ELR (cell line): ENCODE results near the gene CAT.

Experiments
- DNase-seq: peaks from one replicate; pipeline ENCODE4 v3.0.0-alpha.2; 2015; ENCODE audit warnings: low read depth

The CAT gene

GRCh38 chr11:34459507-34460162, 20.9 kb downstream of the CAT start:
- no peak for DNase-seq

DNA sequence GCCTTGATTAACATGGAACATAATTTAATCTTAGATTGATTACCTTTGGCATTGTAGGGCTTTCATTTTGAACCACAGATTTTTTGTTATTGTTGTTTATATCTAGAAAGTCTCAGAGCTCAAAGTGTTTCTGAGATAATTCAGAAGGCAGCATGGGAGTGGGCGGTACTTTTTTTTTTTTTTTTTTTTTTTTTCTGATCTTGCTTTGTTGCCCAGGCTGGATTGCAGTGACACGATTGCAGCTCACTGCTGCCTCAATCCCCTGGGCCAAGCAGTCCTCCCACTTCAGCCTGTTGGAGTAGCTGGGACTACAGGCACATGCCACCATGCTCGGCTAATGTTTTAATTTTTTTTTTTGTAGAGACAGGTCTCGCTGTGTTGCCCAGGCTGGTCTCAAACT, 21.5 kb downstream of the CAT start:
- DNase-seq = no peak

DNA sequence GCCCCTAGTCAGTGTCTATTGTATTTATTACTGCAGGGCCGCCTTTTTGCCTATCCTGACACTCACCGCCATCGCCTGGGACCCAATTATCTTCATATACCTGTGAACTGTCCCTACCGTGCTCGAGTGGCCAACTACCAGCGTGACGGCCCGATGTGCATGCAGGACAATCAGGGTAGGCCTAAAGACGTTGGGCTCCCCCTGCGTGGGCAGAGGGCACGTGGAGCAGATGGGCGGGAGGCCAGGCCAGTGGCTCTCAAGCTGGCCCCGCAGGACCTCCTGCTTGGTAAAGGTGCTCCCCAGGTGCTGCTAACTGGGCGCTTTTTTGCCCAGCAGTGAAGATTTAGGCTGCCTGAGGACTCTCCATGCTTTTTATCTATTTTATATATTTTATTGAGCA, 22.5 kb downstream of the CAT start:
- no peak for DNase-seq

- DNase-seq = no peak
These were observed 25.9 kb downstream of the CAT start for GRCh38 chr11:34464591-34465051.

DNA sequence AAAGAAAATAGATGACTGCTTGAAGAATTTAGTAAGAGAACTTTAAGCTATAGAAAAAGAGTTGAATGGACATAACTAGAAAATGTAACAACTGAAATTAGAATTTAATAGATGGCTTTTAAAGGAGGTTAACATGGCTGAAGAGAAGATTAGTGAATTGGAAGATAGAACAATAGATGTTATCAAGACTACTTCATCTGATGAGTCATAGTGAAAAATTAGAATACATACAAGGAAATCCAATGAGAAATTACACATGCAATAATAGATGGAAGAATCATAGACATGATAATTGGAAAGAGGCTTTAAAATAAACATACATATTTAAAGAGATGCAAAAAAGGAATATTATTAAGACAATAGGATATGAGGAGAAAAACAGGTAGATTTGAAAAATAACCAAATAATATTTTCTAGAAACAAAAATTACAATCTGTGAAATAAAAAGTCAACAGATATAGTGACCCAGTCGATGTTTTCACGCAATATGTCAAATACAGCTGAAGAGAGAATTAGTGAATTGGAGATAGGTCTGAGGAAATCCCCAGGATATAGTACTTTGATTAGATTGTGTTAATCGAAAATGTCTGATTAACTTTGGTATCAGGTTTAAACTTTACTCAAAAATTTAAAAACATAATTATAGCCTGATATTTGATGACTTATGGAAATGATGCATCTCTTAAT, 28.2 kb downstream of the CAT start:
- DNase-seq = peak; percentile 6

GRCh38 chr11:34468209-34468841, 29.6 kb downstream of the CAT start:
- DNase-seq = peak; percentile 65

DNA sequence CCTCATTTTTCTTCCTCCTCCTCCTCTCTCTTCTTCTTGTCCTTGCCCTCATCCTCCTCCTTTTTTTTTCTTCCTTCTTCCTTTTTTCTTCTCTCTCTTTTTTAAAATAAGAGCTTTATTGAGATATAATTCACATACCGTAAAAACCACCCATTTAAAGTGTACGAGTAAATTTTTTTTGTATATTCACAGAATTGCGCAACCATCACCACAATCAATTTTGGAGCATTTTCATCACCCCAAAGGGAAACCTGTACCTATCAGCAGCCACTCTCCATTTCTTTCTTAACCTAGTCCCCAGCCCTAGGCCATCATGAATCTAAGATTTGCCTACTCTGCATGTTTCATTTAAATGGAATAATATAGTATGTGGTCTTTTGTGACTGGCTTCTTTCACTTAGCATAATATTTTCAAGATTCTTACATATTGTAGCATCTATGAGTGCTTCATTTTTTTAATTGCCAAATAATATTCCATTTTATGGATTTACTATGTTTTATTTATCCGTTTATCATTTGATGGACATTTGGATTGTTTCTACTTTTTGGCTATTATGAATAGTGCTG, 35.0 kb downstream of the CAT start:
- DNase-seq = no peak

DNA sequence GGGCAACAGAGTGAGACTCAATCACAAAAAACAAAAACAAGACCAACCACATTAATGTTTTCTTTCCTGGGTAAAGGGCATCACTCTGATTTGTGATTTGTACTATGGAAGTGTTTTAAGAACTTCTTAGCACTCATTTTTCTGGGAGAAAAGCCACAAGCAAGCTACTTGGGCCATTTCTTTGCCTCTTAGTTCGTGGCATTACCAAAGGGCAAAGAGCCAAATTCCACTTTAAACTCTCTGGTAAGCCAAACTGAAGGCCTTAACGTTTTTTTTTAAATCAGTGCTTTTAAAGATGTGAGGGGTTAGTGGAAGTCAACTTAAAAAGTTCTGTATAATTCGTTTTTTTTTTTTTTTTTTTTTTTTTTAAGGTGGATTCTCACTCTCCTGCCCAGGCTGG, 36.9 kb downstream of the CAT start:
- no peak for DNase-seq

DNA sequence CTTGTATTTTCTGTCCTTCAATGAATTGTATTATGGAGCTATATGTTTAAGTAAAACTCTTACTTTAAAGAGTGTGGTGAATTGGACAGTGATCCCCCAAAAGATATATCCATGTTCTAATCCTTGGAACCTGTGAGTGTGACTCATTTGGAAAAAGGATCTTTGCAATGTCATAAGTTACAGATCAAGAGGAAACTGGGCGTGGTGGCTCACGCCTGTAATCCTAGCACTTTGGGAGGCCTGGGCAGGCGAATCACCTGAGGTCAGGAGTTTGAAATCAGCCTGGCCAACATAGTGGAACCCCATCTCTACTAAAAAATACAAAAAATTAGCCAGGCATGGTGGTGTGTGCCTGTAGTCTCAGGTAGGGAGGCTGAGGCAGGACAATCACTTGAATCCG, 38.1 kb downstream of the CAT start:
- peak; percentile 8 for DNase-seq

- no peak for DNase-seq
These were observed 40.3 kb downstream of the CAT start for GRCh38 chr11:34478845-34479663.

GRCh38 chr11:34480314-34480713, 41.6 kb downstream of the CAT start:
- no peak for DNase-seq

- no peak for DNase-seq
These were observed 42.6 kb downstream of the CAT start for GRCh38 chr11:34481307-34481706.

DNA sequence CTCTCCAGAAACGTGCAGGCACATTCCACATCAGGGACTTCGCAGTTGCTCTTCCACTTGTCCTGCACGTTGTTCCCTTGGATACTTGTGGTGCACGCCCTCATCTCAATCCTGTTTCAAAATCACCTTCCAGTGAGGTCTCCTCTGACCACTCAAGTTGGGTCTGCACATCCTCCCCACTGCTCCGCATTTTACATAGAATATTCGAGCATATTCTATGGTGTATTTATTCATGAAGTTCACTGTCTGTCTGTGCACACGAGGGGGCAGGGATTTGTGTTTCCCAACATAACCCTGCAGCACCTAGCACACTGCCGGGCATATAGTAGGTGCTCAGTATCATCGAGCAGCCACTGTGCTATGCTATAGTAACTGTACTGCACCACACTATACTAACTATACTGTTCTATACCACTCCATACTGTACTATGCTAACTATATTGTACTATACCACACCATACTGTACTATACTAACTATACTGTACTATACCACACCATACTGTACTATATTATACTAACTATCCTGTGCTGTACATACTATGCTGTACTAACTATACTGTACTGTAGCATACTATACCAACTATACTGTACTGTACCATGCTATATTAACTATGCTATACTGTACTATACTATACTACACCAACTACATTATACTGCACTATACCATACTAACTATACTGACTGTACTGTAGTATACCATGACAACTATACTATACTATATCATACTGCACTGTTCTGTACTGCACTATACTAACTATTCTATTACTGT, 44.6 kb downstream of the CAT start:
- DNase-seq = no peak

DNA sequence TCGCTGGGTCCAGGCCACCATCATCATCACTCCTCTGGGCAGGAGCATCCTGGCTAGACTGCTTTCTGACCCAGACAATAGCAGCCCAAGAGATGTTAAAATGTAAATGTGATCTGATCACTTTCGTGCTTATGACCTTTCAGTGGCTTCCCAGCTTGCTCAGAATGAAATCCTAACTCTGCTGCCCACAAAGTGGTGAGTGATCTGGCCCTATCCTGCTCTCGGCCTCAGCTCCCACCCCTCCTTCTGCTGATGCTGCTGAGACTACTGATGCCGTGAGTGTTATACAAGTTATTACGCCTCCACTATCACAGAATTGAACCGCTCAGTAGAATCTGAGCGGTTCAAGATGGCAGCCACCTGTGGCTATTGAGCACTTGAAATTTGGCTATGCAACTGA, 48.7 kb downstream of the CAT start:
- no peak for DNase-seq

DNA sequence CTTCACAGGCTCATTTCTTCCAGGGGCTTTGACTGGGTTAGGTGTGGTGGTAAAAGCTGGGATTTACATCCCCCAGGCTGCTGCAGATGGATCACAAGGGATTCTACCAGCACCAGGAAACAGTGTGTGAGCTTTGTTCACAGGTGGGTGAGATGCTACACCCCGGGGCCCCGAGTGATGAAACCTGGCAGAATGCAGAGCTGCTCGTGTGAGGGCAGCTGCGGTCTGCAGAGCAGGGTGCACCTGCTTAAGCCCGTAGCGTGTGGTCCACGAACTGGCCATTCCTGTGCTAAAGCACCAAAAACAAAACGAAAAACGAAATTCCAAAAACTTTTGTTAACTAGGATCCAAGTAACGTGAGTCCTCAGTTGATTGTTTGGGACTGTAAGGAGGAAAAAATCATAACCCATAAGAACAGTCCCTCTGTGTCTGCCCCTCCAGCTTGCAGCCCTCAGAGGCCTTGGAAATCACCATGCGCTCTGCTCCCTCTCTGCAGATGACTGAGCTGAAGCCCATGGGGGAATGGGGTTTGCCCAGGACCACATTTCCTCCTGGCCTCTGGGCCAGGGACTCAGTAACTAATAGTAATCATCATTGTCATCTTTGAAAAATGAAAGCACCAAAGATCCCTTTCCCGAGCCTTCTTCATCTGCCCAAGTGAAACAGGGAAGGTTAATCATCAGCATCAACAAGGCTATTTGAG, 50.3 kb downstream of the CAT start:
- no peak for DNase-seq

GRCh38 chr11:34490304-34490703, 51.6 kb downstream of the CAT start:
- DNase-seq = no peak

DNA sequence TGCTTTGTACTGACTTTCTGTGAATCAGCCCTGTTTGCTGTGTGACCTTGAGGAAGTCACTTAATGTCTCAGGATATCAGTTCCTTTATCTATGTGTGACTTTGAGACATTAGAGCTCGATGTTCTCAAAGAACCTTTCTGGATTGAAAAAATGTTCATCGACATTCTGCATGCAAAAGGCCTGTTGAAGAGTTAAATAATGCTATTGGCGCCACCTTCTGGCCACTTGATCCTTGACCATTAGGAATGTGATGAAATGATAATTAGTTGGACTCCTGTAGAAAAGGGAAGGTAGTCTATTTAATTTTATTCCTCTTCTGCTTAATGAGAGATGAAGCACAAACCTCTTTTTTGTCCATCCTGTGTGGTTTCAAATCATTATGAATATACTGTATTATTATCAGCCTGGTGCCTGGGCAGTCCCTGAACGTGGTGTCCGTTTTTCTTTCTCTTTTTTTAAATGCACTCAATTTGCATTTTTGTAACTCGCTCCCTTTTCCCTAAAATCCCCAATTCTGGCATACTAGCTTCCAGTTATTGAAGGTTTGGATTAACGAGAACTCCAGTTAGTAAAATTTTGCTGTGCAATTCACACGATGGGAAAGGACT, 54.2 kb downstream of the CAT start:
- peak; percentile 73 for DNase-seq

- DNase-seq = no peak
These were observed 54.7 kb downstream of the CAT start for GRCh38 chr11:34493468-34493867.

GRCh38 chr11:34493926-34494595, 55.3 kb downstream of the CAT start:
- DNase-seq = no peak

DNA sequence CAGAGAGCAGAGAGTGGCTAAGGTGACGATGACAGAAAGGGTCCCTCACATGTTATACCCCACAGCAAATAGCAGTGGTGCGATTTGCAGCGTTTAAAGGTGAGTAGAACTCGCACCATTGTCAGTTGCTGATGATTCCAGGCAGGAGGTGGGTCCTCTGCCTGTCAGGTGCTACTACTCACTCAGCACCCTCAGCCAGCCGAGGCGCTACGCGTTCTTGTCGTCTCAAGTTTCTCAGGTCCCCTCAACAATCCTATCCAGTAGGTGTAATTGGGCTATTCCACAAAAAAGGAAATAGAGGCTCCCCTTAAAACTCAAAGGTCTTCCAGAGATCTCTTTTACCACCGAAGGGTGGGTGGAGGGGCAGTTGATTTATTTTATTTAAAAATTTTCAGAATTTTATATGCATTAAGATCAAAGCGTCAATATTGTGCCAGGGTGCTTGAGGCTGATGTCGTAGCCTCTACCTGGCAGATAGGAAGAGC, 56.5 kb downstream of the CAT start:
- DNase-seq = no peak
